H9 (cell line): Measurements from ENCODE around the gene LAMP5. TPM values are rescaled to one million over a fixed set of nuclear protein-coding genes. Genes with fewer than 3 reads are reported as not detected.

ENCODE experiments used
- DNase-seq: peaks from one replicate; pipeline ENCODE4 v3.0.0-alpha.2; 2017
- H2AFZ ChIP-seq: one replicate; pipeline ENCODE4 v1.6.1; 2013; ENCODE audit warnings: mild to moderate bottlenecking, low read length, control low read depth, moderate library complexity
- H2AK5ac ChIP-seq: 2 replicates; pipeline ENCODE4 v1.6.1; 2013; ENCODE audit warnings: low read length, control low read depth, mixed read lengths; ENCODE audit not compliant: insufficient read length
- H2BK120ac ChIP-seq: one replicate; pipeline ENCODE4 v1.6.1; 2013; ENCODE audit warnings: low read depth, mild to moderate bottlenecking, low read length, control low read depth, inconsistent platforms; ENCODE audit not compliant: poor library complexity, severe bottlenecking
- H2BK12ac ChIP-seq: 2 replicates; pipeline ENCODE4 v1.6.1; 2013; ENCODE audit warnings: low read length, control low read depth, mixed read lengths, low read depth; ENCODE audit not compliant: insufficient read length
- H2BK15ac ChIP-seq: 2 replicates; pipeline ENCODE4 v1.6.1; 2013; ENCODE audit warnings: low read depth, low read length, control low read depth
- H2BK20ac ChIP-seq: one replicate; pipeline ENCODE4 v1.6.1; 2013; ENCODE audit warnings: low read depth, mild to moderate bottlenecking, low read length, control low read depth, inconsistent platforms; ENCODE audit not compliant: poor library complexity, severe bottlenecking
- H2BK5ac ChIP-seq: 2 replicates; pipeline ENCODE4 v1.6.1; 2013; ENCODE audit warnings: low read length, control low read depth, mixed read lengths; ENCODE audit not compliant: insufficient read length
- H3K14ac ChIP-seq: 2 replicates; pipeline ENCODE4 v1.6.1; 2013; ENCODE audit warnings: low read length, control low read depth; ENCODE audit not compliant: insufficient read depth
- H3K18ac ChIP-seq: 2 replicates; pipeline ENCODE4 v1.6.1; 2013; ENCODE audit warnings: low read depth, mild to moderate bottlenecking, mixed read lengths, low read length, control low read depth; ENCODE audit not compliant: insufficient read length
- H3K23ac ChIP-seq: 2 replicates; pipeline ENCODE4 v1.6.1; 2013; ENCODE audit warnings: low read length, control low read depth, mixed read lengths, low read depth; ENCODE audit not compliant: insufficient read length
- H3K23me2 ChIP-seq: 2 replicates; pipeline ENCODE4 v1.6.1; 2013; ENCODE audit warnings: low read depth, mild to moderate bottlenecking, mixed read lengths, low read length, control low read depth; ENCODE audit not compliant: insufficient read length, poor library complexity, severe bottlenecking
- H3K27ac ChIP-seq: 2 replicates; pipeline ENCODE4 v1.5.1; 2013; ENCODE audit warnings: low read length, control low read depth, mixed read lengths, low read depth; ENCODE audit not compliant: insufficient read length
- H3K27me3 ChIP-seq: 2 replicates; pipeline ENCODE4 v1.6.1; 2013; ENCODE audit warnings: low read length, control low read depth, inconsistent platforms; ENCODE audit not compliant: insufficient read depth
- H3K4ac ChIP-seq: 2 replicates; pipeline ENCODE4 v1.6.1; 2013; ENCODE audit warnings: low read depth, mild to moderate bottlenecking, control low read depth, inconsistent platforms, low read length, moderate library complexity
- H3K4me1 ChIP-seq: 2 replicates; pipeline ENCODE4 v1.6.1; 2013; ENCODE audit warnings: low read length, control low read depth, inconsistent platforms; ENCODE audit not compliant: insufficient read depth
- H3K4me2 ChIP-seq: 2 replicates; pipeline ENCODE4 v1.6.1; 2013; ENCODE audit warnings: low read length, control low read depth, mixed read lengths; ENCODE audit not compliant: insufficient read length, insufficient read depth
- H3K56ac ChIP-seq: 2 replicates; pipeline ENCODE4 v1.6.1; 2013; ENCODE audit warnings: low read depth, mild to moderate bottlenecking, mixed read lengths, low read length, control low read depth; ENCODE audit not compliant: insufficient read length
- H3K79me1 ChIP-seq: 2 replicates; pipeline ENCODE4 v1.6.1; 2013; ENCODE audit warnings: low read depth, mild to moderate bottlenecking, moderate library complexity, low read length, control low read depth, inconsistent platforms; ENCODE audit not compliant: insufficient read depth, poor library complexity, severe bottlenecking
- H3K79me2 ChIP-seq: 2 replicates; pipeline ENCODE4 v1.6.1; 2013; ENCODE audit warnings: low read length, control low read depth, inconsistent platforms; ENCODE audit not compliant: insufficient read depth
- H3K9ac ChIP-seq: 2 replicates; pipeline ENCODE4 v1.6.1; 2013; ENCODE audit warnings: low read length, control low read depth, mixed read lengths; ENCODE audit not compliant: insufficient read length; ENCODE audit errors: extremely low read depth
- H3K9me3 ChIP-seq: one replicate; pipeline ENCODE4 v1.6.1; 2013; ENCODE audit warnings: low read depth, low read length, inconsistent platforms; ENCODE audit not compliant: control insufficient read depth
- H3T11ph ChIP-seq: one replicate; pipeline ENCODE4 v1.6.1; 2013; ENCODE audit warnings: mild to moderate bottlenecking, low read length, control low read depth, inconsistent platforms
- H4K20me1 ChIP-seq: one replicate; pipeline ENCODE4 v1.6.1; 2013; ENCODE audit not compliant: control insufficient read depth, insufficient read length, insufficient read depth
- H4K5ac ChIP-seq: 2 replicates; pipeline ENCODE4 v1.6.1; 2013; ENCODE audit warnings: low read depth, mild to moderate bottlenecking, mixed read lengths, low read length, control low read depth; ENCODE audit not compliant: insufficient read length
- H4K8ac ChIP-seq: replicated peaks from 2 replicates; pipeline ENCODE4 v1.6.1; 2013; ENCODE audit warnings: low read length, control low read depth, mixed read lengths, low read depth; ENCODE audit not compliant: insufficient read length
- H4K91ac ChIP-seq: 2 replicates; pipeline ENCODE4 v1.6.1; 2013; ENCODE audit warnings: low read depth, mild to moderate bottlenecking, moderate library complexity, mixed read lengths, low read length, control low read depth; ENCODE audit not compliant: insufficient read length
- H3K27ac Mint-ChIP-seq, 3 experiments: 2 replicates in 2 of 3; 3 replicates in 1 of 3; pipeline ENCODE4 v1.8.0; 2020 to 2021; ENCODE audit warnings: mixed read lengths in 3 of 3, mild to moderate bottlenecking in 1 of 3, moderate library complexity in 1 of 3
- H3K27me3 Mint-ChIP-seq: 2 replicates; pipeline ENCODE4 v1.8.0; 2021; ENCODE audit warnings: low read depth, mild to moderate bottlenecking, moderate library complexity, mixed read lengths
- H3K36me3 Mint-ChIP-seq, 3 experiments: 2 replicates in 2 of 3; 3 replicates in 1 of 3; pipeline ENCODE4 v1.8.0; 2020 to 2021; ENCODE audit warnings: low read depth in 3 of 3, mixed read lengths in 3 of 3; ENCODE audit not compliant: insufficient read depth in 1 of 3
- H3K4me1 Mint-ChIP-seq, 2 experiments: 2 replicates each; pipeline ENCODE4 v1.8.0; 2020; ENCODE audit warnings: mixed read lengths in 2 of 2
- H3K4me3 Mint-ChIP-seq, 2 experiments: 2 replicates in 1 of 2; 3 replicates in 1 of 2; pipeline ENCODE4 v1.8.0; 2020 to 2021; ENCODE audit warnings: mild to moderate bottlenecking in 2 of 2, mixed read lengths in 2 of 2, moderate library complexity in 1 of 2
- H3K9me3 Mint-ChIP-seq, 2 experiments: 2 replicates in 1 of 2; 3 replicates in 1 of 2; pipeline ENCODE4 v1.8.0; 2020; ENCODE audit warnings: mild to moderate bottlenecking in 2 of 2, mixed read lengths in 2 of 2, moderate library complexity in 1 of 2
- CTCF ChIP-seq: fragments of 200-600 bp; sonication (generic); conservative IDR thresholded peaks from 3 replicates; pipeline ENCODE4 v1.8.0; 2021; ENCODE audit warnings: antibody characterized with exemption, mild to moderate bottlenecking
- WGBS: extraction: QIAGEN DNeasy Blood & Tissue Kit; methylation state at CpG from one replicate; pipeline ENCODE4 v1.1.7; 2013; ENCODE audit warnings: missing lambda C conversion rate, low lambda C conversion rate, mixed read lengths; ENCODE audit not compliant: insufficient read length; ENCODE audit errors: extremely low coverage; 5-methylcytosine and 5-hydroxymethylcytosine counted together
- total RNA-seq: library from RNA; stranded (reverse); gene quantifications from 2 replicates; pipeline ENCODE4 v1.2.1, GENCODE V29; 2021

The LAMP5 gene
- total RNA-seq, 1 experiment from 2014 or later: 0.35 TPM

GRCh38 chr20:9565910-9566550 lies 51.6 kb downstream of the LAMP5 start:
- Histone ChIP-seq H2BK5ac (no peak overlapping the region), H3K18ac (no peak overlapping the region)
- no peaks in the 10 kb centered on the region; a peak in 1 of 7 replicates for H3K36me3 Mint-ChIP-seq

More at GRCh38 chr20:9565910-9566550, 51.6 kb downstream of the LAMP5 start:
- Histone ChIP-seq H3T11ph (no peak overlapping the region), H3K27ac (no peak overlapping the region), H3K27me3 (peaks cover 2% of the 10 kb centered on the region; the same call in 1 of the 2 replicates), H3K4ac (no peak overlapping the region), H2BK15ac (no peak overlapping the region), H3K4me2 (no peak overlapping the region), H3K9me3 (no peaks in the 10 kb centered on the region), H2BK20ac (no peak overlapping the region), H3K23me2 (no peaks in the 10 kb centered on the region), H3K56ac (no peak overlapping the region), H4K91ac (no peak overlapping the region), H4K5ac (no peak overlapping the region), H2BK12ac (no peak overlapping the region), H2AFZ (no peak overlapping the region), H3K4me1 (peaks cover 2% of the 10 kb centered on the region; the same call in 1 of the 2 replicates), H3K79me1 (no peaks in the 10 kb centered on the region), H3K79me2 (no peaks in the 10 kb centered on the region; the same call in 1 of the 2 replicates), H4K8ac (no peak overlapping the region), H2BK120ac (no peak overlapping the region), H2AK5ac (no peak overlapping the region), H3K23ac (no peak overlapping the region), H3K9ac (no peak overlapping the region), H3K14ac (no peak overlapping the region; the same call in 1 of the 2 replicates), H4K20me1 (no peaks in the 10 kb centered on the region)
- no peak overlapping the region for H3K27ac Mint-ChIP-seq
- no peak for TF ChIP-seq CTCF
- H3K27me3 Mint-ChIP-seq: peaks cover 49% of the 10 kb centered on the region
- no CpG with 5 or more reads among the region's 20 CpGs for WGBS
- no peak for DNase-seq
- no peaks in the 10 kb centered on the region for H3K9me3 Mint-ChIP-seq
- H3K4me3 Mint-ChIP-seq: no peak overlapping the region
- H3K4me1 Mint-ChIP-seq: peaks cover under 1 to 8% of the 10 kb centered on the region in 2 experiments; a peak in 3 of 4 replicates
